LNCAP (cell line): ENCODE measurements around the gene AFMID.

Source experiments
- TF ChIP-seq, protein P1 (sequence below): fragments of 450-650 bp; IDR thresholded peaks from 2 replicates; pipeline ENCODE4 v1.5.1; 2017; ENCODE audit warnings: mild to moderate bottlenecking

Gene AFMID

DNA sequence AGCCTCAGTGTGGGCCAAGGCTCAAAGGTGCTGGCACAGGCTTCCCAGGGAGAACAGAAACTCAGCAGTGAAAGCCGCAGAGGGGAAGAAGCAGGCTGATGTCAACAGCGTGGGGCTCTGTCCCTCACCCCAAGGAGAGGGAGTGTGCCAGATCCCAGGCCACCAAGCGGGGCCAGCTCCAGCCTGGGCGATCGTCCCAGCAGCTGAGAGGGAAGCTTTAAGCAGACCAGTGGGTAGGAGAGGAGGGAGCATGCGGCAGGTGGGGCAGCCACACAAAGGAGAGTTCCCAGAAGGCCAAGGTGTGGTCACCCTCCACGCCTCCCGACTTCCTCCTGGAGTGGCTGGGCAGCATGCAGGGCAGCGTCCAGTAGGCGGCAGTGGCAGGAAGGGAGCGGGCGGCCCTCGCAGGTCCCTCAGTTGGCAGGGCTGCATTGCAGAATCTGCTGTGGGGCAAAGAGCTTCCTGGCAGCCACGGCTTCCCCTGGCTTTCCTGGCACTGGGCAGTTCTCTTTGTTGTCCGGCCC lies 12.8 kb upstream of the AFMID start:
- TF ChIP-seq, protein P1, sequence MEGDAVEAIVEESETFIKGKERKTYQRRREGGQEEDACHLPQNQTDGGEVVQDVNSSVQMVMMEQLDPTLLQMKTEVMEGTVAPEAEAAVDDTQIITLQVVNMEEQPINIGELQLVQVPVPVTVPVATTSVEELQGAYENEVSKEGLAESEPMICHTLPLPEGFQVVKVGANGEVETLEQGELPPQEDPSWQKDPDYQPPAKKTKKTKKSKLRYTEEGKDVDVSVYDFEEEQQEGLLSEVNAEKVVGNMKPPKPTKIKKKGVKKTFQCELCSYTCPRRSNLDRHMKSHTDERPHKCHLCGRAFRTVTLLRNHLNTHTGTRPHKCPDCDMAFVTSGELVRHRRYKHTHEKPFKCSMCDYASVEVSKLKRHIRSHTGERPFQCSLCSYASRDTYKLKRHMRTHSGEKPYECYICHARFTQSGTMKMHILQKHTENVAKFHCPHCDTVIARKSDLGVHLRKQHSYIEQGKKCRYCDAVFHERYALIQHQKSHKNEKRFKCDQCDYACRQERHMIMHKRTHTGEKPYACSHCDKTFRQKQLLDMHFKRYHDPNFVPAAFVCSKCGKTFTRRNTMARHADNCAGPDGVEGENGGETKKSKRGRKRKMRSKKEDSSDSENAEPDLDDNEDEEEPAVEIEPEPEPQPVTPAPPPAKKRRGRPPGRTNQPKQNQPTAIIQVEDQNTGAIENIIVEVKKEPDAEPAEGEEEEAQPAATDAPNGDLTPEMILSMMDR, result peak; percentile 63

DNA sequence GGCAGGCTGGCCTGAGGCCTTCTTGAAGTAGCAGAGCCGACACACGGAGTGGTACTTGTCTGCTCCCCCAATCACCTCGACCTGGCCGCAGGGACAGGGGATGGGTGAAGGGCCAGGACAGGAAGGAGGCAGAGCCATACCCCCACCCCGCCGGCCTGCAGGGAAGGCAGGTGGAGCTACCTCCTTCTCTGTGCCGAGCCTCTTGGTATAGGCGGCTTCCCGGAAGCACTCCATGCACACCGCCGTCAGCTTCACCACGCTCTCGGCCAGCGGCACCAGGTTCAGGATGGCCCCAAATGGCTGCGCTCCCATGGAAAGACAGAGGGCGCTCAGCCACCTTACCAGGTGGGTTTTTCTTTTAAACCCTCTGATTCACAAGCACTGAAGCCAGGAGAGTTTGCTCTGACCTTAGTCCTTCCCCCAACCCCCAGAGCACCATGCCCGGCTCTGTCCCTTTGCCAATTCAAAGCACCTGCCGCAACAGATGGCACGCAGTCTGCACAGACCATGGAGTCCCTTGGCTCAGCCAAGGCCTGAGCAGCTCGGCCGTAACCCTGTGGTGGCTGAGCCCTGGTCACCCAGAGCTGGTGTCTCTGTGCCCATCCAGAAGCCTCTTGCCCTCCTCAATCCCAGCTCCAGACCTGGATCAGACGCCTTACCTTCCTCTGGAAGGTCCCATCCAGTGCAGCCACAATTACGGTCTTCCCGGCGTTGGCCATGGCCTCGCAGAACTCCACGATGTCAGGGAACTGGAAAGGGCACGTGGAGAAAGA lies 12.1 kb upstream of the AFMID start:
- TF ChIP-seq, protein P1, result peak; percentile 25; the same call in 1 of the 2 replicates

DNA sequence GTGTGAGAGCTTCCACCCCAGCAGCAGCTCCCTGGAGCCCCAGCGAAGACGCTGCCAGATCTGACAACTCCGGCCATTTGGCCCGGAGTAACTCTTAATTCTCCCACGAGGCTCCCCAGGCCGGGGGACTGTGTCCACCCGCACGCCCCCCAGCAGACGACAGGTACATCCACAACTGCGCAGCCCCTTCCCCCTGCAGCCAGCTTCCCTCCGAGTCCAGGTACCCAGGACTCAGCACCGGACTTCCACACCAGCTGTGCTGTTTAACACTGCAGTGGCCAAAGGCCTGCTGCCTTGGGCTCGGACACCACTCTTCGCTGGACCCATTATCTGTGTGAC lies 11.6 kb upstream of the AFMID start:
- TF ChIP-seq, protein P1, result no peak

DNA sequence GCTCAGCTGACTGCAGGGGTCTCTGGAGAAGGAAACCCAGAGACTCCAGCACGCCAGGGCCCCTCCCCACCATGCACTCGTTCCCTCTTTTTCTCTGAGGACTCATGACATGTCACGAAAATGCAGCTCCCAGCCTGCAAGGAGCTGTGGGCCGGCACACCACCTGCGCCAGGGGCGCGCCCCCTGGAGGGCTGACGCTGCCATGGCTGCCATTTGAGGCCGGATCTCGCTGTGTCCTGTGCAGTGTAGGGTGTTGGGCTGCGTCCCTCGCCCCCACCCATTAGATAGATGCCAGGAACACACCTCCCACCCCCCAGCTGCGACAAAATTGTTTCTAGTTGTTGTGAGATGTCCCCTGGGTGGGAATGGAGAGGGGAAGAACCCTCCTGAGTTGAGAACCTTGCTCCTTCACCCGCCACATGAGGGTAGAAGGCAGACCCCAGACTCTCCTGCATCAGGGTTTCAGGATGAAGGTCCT lies 10.6 kb upstream of the AFMID start:
- TF ChIP-seq, protein P1, result peak; percentile 86; the same call in 1 of the 2 replicates

DNA sequence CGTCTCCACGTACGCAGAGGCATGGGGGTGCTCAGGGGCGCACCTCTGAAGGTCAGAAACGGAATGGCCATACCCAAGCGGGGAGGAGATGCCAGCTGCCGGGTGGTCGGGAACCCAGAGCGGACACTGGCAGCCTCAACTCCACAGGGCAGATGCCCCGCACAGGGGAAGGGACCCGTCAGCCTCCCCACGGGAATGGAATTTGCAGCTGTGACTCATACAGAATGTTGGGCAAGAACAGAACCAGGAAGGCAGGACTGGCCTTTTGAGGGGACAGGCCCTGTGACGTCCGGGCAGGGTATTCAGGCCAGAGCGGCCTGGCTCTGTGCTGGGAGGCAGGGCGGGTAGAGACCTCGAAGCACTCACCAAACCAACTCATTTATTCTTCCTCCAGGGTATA lies 7.8 kb upstream of the AFMID start:
- TF ChIP-seq, protein P1, result no peak

DNA sequence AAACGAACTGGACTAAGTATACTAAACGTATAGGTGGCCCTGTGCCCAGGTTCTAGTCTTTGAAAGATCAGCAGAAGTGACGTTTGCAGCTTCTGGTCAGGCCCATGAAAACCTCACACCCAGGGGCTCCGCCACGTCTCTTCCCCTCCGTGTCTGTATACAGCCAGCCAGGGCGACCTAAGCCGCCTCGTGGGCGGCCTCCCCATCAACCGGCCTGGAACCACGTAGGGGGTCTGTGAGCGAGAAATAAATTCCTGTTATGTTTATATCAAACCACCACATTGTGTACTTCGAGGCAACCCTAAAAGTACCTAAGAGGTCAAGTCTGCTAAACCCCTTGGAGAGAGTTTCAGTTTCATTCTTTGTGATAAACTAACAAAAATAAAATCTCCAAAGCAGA lies 7.1 kb upstream of the AFMID start:
- TF ChIP-seq, protein P1, result no peak

DNA sequence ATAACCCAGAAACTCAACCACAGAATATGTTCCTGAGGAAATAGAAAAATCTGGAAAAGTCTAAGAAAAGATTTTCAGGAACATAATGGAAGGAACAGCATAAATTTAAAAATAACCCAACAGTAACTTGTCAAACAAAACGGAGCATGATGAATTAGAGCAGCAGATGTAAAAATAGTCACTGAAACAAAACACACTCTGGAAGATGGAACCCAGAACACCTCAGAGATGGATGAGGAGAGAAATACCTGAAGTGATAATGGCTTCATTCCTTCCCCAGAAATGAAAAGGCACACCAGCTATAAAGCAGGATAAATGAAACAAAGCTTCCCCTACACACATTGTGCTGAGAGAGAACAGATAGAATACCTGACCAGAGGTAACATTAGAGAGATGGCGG lies 6.7 kb upstream of the AFMID start:
- TF ChIP-seq, protein P1, result no peak
